ENCODE results near the gene NNAT. TPM values are rescaled to one million over a fixed set of nuclear protein-coding genes. Genes with fewer than 3 reads are reported as not detected.
"Not testable (repeated sequence)": the region's sequence is repeated elsewhere in the genome, so short reads cannot be mapped to it uniquely, and the experiment has no call there.

The NNAT gene
- total RNA-seq, 1 donor, result 1.3 TPM

DNA sequence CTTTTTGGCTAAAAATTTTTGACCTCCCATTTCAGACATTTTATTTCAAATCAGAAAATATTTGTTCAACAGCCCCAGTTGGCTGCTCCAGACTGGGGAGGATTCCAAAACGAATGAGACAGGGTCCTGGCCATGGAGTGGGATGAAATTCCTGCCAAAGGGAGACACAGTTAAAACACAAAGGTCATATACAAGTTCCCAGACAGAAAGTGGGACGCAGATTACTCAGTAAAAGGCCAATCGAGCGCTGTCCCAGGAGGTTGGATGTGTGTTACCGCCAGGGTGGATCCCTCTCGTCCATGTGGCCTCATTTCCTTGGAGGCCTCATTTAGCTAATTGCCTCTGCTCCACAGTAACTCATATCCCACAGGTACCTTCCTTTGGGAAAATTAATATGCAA, 41.8 kb upstream of the NNAT start:
- TF ChIP-seq, protein P1, sequence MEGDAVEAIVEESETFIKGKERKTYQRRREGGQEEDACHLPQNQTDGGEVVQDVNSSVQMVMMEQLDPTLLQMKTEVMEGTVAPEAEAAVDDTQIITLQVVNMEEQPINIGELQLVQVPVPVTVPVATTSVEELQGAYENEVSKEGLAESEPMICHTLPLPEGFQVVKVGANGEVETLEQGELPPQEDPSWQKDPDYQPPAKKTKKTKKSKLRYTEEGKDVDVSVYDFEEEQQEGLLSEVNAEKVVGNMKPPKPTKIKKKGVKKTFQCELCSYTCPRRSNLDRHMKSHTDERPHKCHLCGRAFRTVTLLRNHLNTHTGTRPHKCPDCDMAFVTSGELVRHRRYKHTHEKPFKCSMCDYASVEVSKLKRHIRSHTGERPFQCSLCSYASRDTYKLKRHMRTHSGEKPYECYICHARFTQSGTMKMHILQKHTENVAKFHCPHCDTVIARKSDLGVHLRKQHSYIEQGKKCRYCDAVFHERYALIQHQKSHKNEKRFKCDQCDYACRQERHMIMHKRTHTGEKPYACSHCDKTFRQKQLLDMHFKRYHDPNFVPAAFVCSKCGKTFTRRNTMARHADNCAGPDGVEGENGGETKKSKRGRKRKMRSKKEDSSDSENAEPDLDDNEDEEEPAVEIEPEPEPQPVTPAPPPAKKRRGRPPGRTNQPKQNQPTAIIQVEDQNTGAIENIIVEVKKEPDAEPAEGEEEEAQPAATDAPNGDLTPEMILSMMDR (IDR thresholded peaks at IDR 0.05; ENCODE audit: insufficient read depth, low read depth, low read length), result no peak
- no peak for DNase-seq (ENCODE audit: low read depth)
- H3K4me3 ChIP-seq (ENCODE audit: low read depth, low read length), result no peak overlapping the region

DNA sequence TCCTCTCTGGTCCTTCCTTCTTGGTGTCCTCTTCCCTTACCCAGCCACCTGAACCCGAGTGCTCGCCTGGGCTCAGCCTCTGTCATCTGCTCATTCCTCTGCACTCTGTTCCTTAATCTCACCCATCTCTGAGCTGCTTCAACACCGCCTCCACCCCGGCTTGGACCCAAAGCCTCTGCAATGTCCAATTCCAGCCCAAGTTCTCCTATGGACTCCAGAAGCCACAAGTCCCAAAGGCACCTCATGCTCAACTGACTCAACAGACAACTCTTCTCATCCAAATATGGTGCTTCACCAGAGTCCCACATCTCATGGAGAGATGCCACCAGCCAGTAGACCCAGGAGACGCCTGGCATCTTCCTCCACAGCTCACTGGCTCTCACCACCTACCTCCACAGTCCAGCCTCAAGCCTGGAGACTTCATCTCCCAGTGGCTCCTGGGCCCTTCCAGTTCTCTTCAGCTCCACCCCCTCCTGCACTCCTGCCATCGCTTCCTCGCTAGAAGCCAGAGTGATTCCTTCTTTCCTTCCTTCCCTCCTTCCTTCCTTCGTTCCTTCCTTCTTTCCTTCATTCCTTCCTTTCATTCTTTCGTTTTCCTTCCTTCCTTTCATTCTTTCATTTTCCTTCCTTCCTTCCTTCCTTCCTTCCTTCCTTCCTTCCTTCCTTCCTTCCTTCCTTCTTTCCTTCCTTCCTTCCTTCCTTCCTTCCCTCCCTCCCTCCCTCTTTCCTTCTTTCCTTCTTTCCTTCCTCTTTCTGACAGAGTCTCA, 40.9 kb upstream of the NNAT start:
- no peak for DNase-seq (ENCODE audit: low read depth)
- TF ChIP-seq, protein P1 (IDR thresholded peaks at IDR 0.05; ENCODE audit: insufficient read depth, low read depth, low read length), result no peak
- H3K4me3 ChIP-seq (ENCODE audit: low read depth, low read length), result no peak overlapping the region

DNA sequence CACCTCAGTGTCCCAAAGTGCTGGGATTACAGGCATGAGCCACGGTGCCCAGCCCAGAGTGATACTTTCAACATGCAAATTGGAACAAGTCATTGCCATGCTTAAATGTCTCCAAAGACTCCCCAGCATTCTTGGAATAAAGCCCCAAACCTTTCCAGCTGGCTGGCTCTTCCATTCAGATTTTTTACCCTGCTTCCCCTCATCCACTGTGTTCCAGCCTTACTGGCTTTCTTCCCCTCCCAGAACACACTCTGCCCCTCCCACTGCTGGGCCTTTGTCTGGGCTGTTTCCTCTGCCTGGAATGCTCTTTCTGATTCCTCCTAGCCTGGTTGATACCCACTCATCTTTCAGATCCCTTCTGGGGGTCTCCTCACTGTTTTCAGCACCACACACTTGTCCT, 40.1 kb upstream of the NNAT start:
- TF ChIP-seq, protein P1 (IDR thresholded peaks at IDR 0.05; ENCODE audit: insufficient read depth, low read depth, low read length), result no peak
- no peak for DNase-seq (ENCODE audit: low read depth)
- H3K4me3 ChIP-seq (ENCODE audit: low read depth, low read length), result no peak overlapping the region

DNA sequence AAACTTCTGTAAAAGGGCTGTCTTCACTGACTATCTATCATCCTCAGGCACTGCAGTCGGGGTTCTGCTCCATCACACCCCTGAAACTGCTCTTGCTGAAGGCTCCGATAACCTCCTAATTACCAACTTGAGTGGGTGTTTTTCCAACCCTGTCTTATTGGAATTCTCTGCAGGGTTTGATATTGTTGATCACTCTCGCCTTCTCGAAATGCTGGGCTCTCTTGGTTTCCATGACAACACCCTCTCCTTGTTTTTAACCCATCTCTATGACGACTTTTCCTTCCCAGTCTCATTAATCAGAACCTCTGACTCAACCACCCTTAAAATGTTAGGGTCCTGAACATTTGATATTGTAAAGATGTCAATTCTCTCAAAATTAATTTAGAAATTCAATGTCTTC, 39.4 kb upstream of the NNAT start:
- no peak overlapping the region for H3K4me3 ChIP-seq (ENCODE audit: low read depth, low read length)
- TF ChIP-seq, protein P1 (IDR thresholded peaks at IDR 0.05; ENCODE audit: insufficient read depth, low read depth, low read length), result no peak
- no peak for DNase-seq (ENCODE audit: low read depth)

DNA sequence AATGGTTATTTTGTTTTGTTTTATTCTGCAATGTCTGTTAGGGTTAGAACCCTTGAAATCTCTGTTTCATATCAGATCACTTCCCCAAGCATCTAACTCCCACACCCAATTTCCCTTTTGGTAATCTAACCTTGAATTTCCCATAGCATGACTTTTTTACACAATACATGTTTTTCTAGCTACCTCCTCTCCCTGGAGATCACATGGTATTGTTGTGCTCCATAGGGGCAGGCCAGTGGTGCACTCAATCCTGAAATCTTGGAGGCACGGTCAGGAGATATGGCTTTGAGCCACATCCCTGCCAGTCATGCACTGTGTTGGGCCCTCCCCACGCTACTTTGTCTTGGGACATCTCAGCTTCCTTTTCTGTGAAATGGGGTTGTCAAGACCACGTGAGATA, 36.7 kb upstream of the NNAT start:
- H3K4me3 ChIP-seq (ENCODE audit: low read depth, low read length), result no peak overlapping the region
- TF ChIP-seq, protein P1 (IDR thresholded peaks at IDR 0.05; ENCODE audit: insufficient read depth, low read depth, low read length), result no peak
- DNase-seq (ENCODE audit: low read depth), result no peak

DNA sequence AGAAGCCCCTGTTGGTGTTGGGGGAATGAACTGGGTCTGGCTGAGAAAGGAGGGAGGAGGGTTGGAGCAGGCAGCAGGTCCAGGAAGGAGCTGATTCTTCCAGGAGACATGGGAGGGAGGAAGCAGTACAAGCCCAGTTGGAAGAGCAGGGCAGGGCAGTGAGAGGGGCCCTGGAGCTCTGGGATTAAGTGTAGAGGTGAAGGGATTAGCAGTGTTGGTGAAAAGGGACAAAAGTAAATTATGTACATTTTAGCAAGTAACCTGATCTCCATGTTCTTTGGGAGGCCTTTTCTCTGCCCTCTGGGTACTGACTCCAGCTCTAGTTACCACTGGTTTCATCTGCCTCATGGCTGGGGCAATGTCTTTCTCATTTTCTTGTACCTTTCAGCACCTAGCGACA, 34.8 kb upstream of the NNAT start:
- DNase-seq (ENCODE audit: low read depth); H3K4me3 ChIP-seq (ENCODE audit: low read depth, low read length): not testable (repeated sequence)

DNA sequence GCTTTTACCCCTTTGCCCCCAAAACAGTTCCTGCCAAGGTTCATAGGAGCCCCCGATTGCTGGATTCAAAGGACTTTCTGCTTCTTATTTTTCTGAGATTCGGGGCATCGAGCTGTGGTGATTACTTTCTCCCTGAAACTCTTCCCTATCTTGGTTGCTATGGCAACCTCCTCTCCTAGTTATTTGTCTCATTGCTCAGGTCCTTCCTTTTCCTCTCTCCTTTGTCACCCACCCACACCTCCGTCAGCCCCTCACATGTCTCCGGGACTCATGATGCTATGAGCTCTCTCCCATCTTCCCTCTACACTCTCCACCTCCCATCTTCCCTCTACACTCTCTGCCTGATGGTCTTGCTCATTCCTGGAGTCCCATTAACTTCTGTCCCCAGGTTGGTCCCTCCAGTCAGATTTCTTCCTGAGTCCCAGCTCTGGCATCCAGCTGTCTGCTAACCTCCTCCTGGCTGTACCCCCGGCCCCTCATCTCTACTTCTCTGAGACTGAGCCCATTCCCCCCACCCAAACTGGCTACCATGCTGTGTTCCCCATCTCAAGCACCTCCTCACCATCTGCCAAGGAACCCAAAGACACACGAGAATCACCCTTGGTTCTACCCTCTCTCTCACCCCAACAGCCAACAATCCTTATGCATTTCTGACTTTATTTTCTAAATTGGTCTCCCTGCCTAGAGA, 30.2 kb upstream of the NNAT start:
- TF ChIP-seq, protein P1 (IDR thresholded peaks at IDR 0.05; ENCODE audit: insufficient read depth, low read depth, low read length), result no peak
- H3K4me3 ChIP-seq (ENCODE audit: low read depth, low read length), result no peak overlapping the region
- DNase-seq (ENCODE audit: low read depth), result no peak
